WTC11 (cell line): ENCODE measurements around the gene FCRLB. TPM values are rescaled to one million over a fixed set of nuclear protein-coding genes. Genes with fewer than 3 reads are reported as not detected.

ENCODE experiments used
- ATAC-seq: fragments of 200-7000 bp; cut with Tn5 transposase; 2 replicates; pipeline ENCODE4 v1.10.0; 2021; ENCODE audit warnings: mild to moderate bottlenecking, moderate library complexity
- CTCF ChIA-PET: fragments of 300-600 bp; sonication (Branson Sonifier 250); formaldehyde crosslinking; loops from one replicate; lab custom pipeline; 2021; ENCODE audit warnings: antibody characterized with exemption; lab: Charles Lee
- POLR2A ChIA-PET: fragments of 350-600 bp; sonication (Branson Sonifier 250); formaldehyde crosslinking; loops from one replicate; lab custom pipeline; 2021; ENCODE audit warnings: antibody characterized with exemption; lab: Charles Lee
- DNase-seq: peaks from one replicate; pipeline ENCODE4 v3.0.0; 2021; ENCODE audit warnings: low spot score
- H3K27ac Mint-ChIP-seq: 2 replicates; pipeline ENCODE4 v1.8.0; 2021; ENCODE audit warnings: mixed read lengths
- H3K27me3 Mint-ChIP-seq: 2 replicates; pipeline ENCODE4 v1.8.0; 2021; ENCODE audit warnings: low read depth, mild to moderate bottlenecking, moderate library complexity, mixed read lengths
- H3K36me3 Mint-ChIP-seq: 2 replicates; pipeline ENCODE4 v1.8.0; 2021; ENCODE audit warnings: mixed read lengths
- H3K4me1 Mint-ChIP-seq: 2 replicates; pipeline ENCODE4 v1.8.0; 2022; ENCODE audit warnings: mixed read lengths
- H3K4me3 Mint-ChIP-seq: 2 replicates; pipeline ENCODE4 v1.8.0; 2021; ENCODE audit warnings: mild to moderate bottlenecking, moderate library complexity, mixed read lengths
- H3K9me3 Mint-ChIP-seq: 2 replicates; pipeline ENCODE4 v1.8.0; 2021; ENCODE audit warnings: mixed read lengths
- E2F4 ChIP-seq: sonication (generic); formaldehyde crosslinking; IDR thresholded peaks from 2 replicates; pipeline ENCODE4 v1.8.1; 2022; ENCODE audit warnings: low read depth, mild to moderate bottlenecking, moderate library complexity, missing genetic modification reagents, borderline replicate concordance
- FOXK1 ChIP-seq: sonication (generic); formaldehyde crosslinking; IDR thresholded peaks from 2 replicates; pipeline ENCODE4 v1.8.0; 2022; ENCODE audit warnings: mild to moderate bottlenecking, moderate library complexity, missing genetic modification reagents
- IRF2 ChIP-seq: sonication (generic); formaldehyde crosslinking; IDR thresholded peaks from 2 replicates; pipeline ENCODE4 v1.8.0; 2022; ENCODE audit warnings: low read depth, missing genetic modification reagents, borderline replicate concordance
- KAT7 ChIP-seq: sonication (generic); formaldehyde crosslinking; IDR thresholded peaks from 2 replicates; pipeline ENCODE4 v1.8.1; 2023; ENCODE audit warnings: missing genetic modification reagents, mild to moderate bottlenecking, borderline replicate concordance
- MAX ChIP-seq: sonication (generic); formaldehyde crosslinking; IDR thresholded peaks from 2 replicates; pipeline ENCODE4 v1.8.0; 2022; ENCODE audit warnings: mild to moderate bottlenecking, missing genetic modification reagents
- MYBL2 ChIP-seq: sonication (generic); formaldehyde crosslinking; IDR thresholded peaks from 2 replicates; pipeline ENCODE4 v1.8.1; 2023; ENCODE audit warnings: mild to moderate bottlenecking, moderate library complexity, missing genetic modification reagents
- PREB ChIP-seq: sonication (generic); formaldehyde crosslinking; IDR thresholded peaks from 2 replicates; pipeline ENCODE4 v1.8.1; 2022; ENCODE audit warnings: mild to moderate bottlenecking, missing genetic modification reagents, moderate library complexity, borderline replicate concordance
- RORB ChIP-seq: fragments of 250-450 bp; sonication (Bioruptor Pico); IDR thresholded peaks from 2 replicates; pipeline ENCODE4 v1.9.0; 2021; ENCODE audit warnings: mild to moderate bottlenecking
- SOX15 ChIP-seq: fragments of 250-450 bp; sonication (Bioruptor Pico); IDR thresholded peaks from 2 replicates; pipeline ENCODE4 v1.9.0; 2021; ENCODE audit warnings: mild to moderate bottlenecking
- TEAD1 ChIP-seq: sonication (generic); formaldehyde crosslinking; IDR thresholded peaks from 2 replicates; pipeline ENCODE4 v1.8.0; 2022; ENCODE audit warnings: mild to moderate bottlenecking, missing genetic modification reagents
- TP53 ChIP-seq: sonication (generic); formaldehyde crosslinking; IDR thresholded peaks from 2 replicates; pipeline ENCODE4 v1.8.1; 2023; ENCODE audit warnings: mild to moderate bottlenecking, missing genetic modification reagents
- USF2 ChIP-seq: sonication (generic); formaldehyde crosslinking; IDR thresholded peaks from 2 replicates; pipeline ENCODE4 v1.8.1; 2023; ENCODE audit warnings: mild to moderate bottlenecking, missing genetic modification reagents, moderate library complexity
- ZBTB21 ChIP-seq: sonication (generic); formaldehyde crosslinking; IDR thresholded peaks from 2 replicates; pipeline ENCODE4 v1.8.1; 2023; ENCODE audit warnings: mild to moderate bottlenecking, missing genetic modification reagents, borderline replicate concordance
- ZNF263 ChIP-seq: sonication (generic); formaldehyde crosslinking; IDR thresholded peaks from 2 replicates; pipeline ENCODE4 v1.8.1; 2022; ENCODE audit warnings: low read depth, mild to moderate bottlenecking, moderate library complexity, missing genetic modification reagents
- ZNF317 ChIP-seq: sonication (generic); formaldehyde crosslinking; IDR thresholded peaks from 2 replicates; pipeline ENCODE4 v1.8.1; 2023; ENCODE audit warnings: low read depth, mild to moderate bottlenecking, moderate library complexity, missing genetic modification reagents, borderline replicate concordance
- total RNA-seq: library from RNA; stranded (reverse); gene quantifications from 3 replicates; pipeline ENCODE4 v1.2.3, GENCODE V29; 2021
- TF ChIP-seq, protein P1 (sequence below): fragments of 250-450 bp; sonication (Bioruptor Pico); IDR thresholded peaks from 2 replicates; pipeline ENCODE4 v1.9.0; 2021; ENCODE audit warnings: moderate library complexity, mild to moderate bottlenecking, inconsistent platforms, borderline replicate concordance
- TF ChIP-seq, protein P2 (sequence below): sonication (generic); formaldehyde crosslinking; IDR thresholded peaks from 2 replicates; pipeline ENCODE4 v1.8.1; 2023; ENCODE audit warnings: mild to moderate bottlenecking, missing genetic modification reagents
- TF ChIP-seq, protein P3 (sequence below): fragments of 250-450 bp; sonication (Bioruptor Pico); IDR thresholded peaks from 2 replicates; pipeline ENCODE4 v2.1.2; 2022; ENCODE audit warnings: mild to moderate bottlenecking, moderate library complexity

FCRLB gene
- total RNA-seq, 1 experiment from 2014 or later, result 0.37 TPM

DNA sequence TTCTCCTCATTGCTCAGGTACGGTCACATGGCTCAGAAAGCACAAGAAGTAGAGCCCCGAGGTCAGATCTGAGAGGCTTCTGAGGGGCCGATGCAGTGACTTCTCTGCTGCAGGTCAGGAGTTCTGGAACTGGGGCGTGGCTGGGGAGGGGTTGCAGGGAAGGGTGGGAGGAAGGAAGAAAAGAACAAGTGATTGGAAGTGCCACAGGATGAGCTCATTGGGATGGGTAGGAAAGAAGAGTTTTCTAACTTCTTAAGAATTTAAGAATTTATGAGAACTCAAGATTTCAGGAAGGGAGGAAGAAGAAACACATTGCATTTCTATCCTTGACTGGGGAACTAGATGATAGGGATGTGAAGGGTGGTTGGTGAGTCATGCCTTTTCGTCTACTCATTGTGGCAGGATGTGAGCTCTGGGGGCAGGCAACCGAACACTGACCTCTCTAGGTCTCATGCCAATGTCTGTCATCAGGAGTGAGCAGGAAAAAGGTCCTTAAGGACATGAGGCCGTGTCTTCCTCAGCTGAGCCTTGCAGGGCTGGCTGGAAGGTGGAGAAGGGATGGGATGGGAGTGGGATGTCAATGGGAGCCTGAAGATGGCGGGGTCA lies 497 bp downstream of the FCRLB start:
- peaks cover 9% of the 10 kb centered on the region; the same call in 1 of the 2 replicates for H3K4me1 Mint-ChIP-seq
- TF ChIP-seq, protein P1, sequence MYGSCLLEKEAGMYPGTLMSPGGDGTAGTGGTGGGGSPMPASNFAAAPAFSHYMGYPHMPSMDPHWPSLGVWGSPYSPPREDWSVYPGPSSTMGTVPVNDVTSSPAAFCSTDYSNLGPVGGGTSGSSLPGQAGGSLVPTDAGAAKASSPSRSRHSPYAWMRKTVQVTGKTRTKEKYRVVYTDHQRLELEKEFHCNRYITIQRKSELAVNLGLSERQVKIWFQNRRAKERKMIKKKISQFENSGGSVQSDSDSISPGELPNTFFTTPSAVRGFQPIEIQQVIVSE (CRISPR knock-in tag), result no peak
- TF ChIP-seq ZNF263, result no peak
- no peak for TF ChIP-seq SOX15
- no peak for TF ChIP-seq MYBL2
- TF ChIP-seq MAX (CRISPR knock-in tag), result no peak
- TF ChIP-seq IRF2 (CRISPR knock-in tag), result no peak
- TF ChIP-seq PREB (CRISPR knock-in tag), result no peak
- TF ChIP-seq FOXK1 (CRISPR knock-in tag), result no peak
- TF ChIP-seq TP53, result no peak
- TF ChIP-seq RORB, result no peak
- TF ChIP-seq ZNF317 (CRISPR knock-in tag), result no peak
- TF ChIP-seq, protein P2, sequence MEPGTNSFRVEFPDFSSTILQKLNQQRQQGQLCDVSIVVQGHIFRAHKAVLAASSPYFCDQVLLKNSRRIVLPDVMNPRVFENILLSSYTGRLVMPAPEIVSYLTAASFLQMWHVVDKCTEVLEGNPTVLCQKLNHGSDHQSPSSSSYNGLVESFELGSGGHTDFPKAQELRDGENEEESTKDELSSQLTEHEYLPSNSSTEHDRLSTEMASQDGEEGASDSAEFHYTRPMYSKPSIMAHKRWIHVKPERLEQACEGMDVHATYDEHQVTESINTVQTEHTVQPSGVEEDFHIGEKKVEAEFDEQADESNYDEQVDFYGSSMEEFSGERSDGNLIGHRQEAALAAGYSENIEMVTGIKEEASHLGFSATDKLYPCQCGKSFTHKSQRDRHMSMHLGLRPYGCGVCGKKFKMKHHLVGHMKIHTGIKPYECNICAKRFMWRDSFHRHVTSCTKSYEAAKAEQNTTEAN (CRISPR knock-in tag), result no peak
- no peak for TF ChIP-seq TEAD1 (CRISPR knock-in tag)
- TF ChIP-seq, protein P3, sequence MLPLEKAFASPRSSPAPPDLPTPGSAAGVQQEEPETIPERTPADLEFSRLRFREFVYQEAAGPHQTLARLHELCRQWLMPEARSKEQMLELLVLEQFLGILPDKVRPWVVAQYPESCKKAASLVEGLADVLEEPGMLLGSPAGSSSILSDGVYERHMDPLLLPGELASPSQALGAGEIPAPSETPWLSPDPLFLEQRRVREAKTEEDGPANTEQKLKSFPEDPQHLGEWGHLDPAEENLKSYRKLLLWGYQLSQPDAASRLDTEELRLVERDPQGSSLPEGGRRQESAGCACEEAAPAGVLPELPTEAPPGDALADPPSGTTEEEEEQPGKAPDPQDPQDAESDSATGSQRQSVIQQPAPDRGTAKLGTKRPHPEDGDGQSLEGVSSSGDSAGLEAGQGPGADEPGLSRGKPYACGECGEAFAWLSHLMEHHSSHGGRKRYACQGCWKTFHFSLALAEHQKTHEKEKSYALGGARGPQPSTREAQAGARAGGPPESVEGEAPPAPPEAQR, result no peak
- TF ChIP-seq, all 79 proteins: peak for 0
- Mint-ChIP-seq H3K27ac (no peak overlapping the region), H3K4me3 (no peak overlapping the region), H3K9me3 (no peaks in the 10 kb centered on the region), H3K36me3 (no peaks in the 10 kb centered on the region), H3K27me3 (peaks cover 52% of the 10 kb centered on the region)
- ChIA-PET POLR2A (no interaction called here), CTCF (no interaction called here)
- no peak for ATAC-seq
- no peak for DNase-seq

- no peak for ATAC-seq
- peaks cover 52% of the 10 kb centered on the region for H3K27me3 Mint-ChIP-seq
Observed at GRCh38 chr1:161722406-161722805, 1.1 kb downstream of the FCRLB start.

More at GRCh38 chr1:161722406-161722805, 1.1 kb downstream of the FCRLB start:
- no peak overlapping the region for H3K27ac Mint-ChIP-seq
- ChIA-PET POLR2A (no interaction called here), CTCF (no interaction called here)
- TF ChIP-seq USF2 (CRISPR knock-in tag) (no peak), KAT7 (CRISPR knock-in tag) (no peak), SOX15 (no peak), ZBTB21 (no peak), E2F4 (CRISPR knock-in tag) (no peak)
- H3K36me3 Mint-ChIP-seq, result no peaks in the 10 kb centered on the region
- no peaks in the 10 kb centered on the region for H3K9me3 Mint-ChIP-seq
- H3K4me1 Mint-ChIP-seq, result peaks cover 9% of the 10 kb centered on the region; the same call in 1 of the 2 replicates
- no peak for DNase-seq
- H3K4me3 Mint-ChIP-seq, result no peak overlapping the region
